Natural killer cell (primary cell): ENCODE data around the gene FBXL17. TPM values are rescaled to one million over a fixed set of nuclear protein-coding genes. Genes with fewer than 3 reads are reported as not detected.
A peak's percentile ranks its signal among the peaks of the same experiment; 100 is the strongest.

Experiments used
- ATAC-seq, 3 donors: fragments of 150-1000 bp in 2 of 3; fragments of 200-7000 bp in 1 of 3; cut with Tn5 transposase; 1 replicate in 1 of 3; 2 replicates in 2 of 3; pipeline ENCODE4 v1.10.0; 2021; ENCODE audit warnings: mild to moderate bottlenecking in 2 of 3, moderate library complexity in 2 of 3
- DNase-seq, 2 donors: peaks; one replicate each; pipeline versions ENCODE4 v3.0.0 to v3.0.0-alpha.2; 2013 to 2021; ENCODE audit warnings: mixed read lengths in 1 of 2
- H3K27ac ChIP-seq: one replicate; pipeline ENCODE4 v1.5.1; 2013; ENCODE audit warnings: mild to moderate bottlenecking, low read length
- H3K27me3 ChIP-seq: one replicate; pipeline ENCODE4 v1.6.1; 2013; ENCODE audit warnings: low read length; ENCODE audit not compliant: control insufficient read depth, insufficient read depth
- H3K36me3 ChIP-seq: one replicate; pipeline ENCODE4 v1.6.1; 2013; ENCODE audit warnings: low read length; ENCODE audit not compliant: control insufficient read depth, insufficient read depth
- H3K4me1 ChIP-seq: one replicate; pipeline ENCODE4 v1.6.1; 2013; ENCODE audit warnings: low read length; ENCODE audit not compliant: control insufficient read depth, insufficient read depth
- H3K4me3 ChIP-seq: one replicate; pipeline ENCODE4 v1.5.1; 2013; ENCODE audit warnings: low read length
- H3K9me3 ChIP-seq: one replicate; pipeline ENCODE4 v1.6.1; 2013; ENCODE audit warnings: low read length; ENCODE audit not compliant: control insufficient read depth, insufficient read depth
- H3K27ac Mint-ChIP-seq, 2 donors: one replicate each; pipeline ENCODE4 v1.8.0; 2022; ENCODE audit warnings: mild to moderate bottlenecking in 2 of 2, mixed read lengths in 2 of 2, moderate library complexity in 1 of 2
- H3K27me3 Mint-ChIP-seq, 2 donors: one replicate each; pipeline ENCODE4 v1.8.0; 2022; ENCODE audit warnings: low read depth in 2 of 2, mixed read lengths in 2 of 2
- H3K36me3 Mint-ChIP-seq: one replicate; pipeline ENCODE4 v1.8.0; 2022; ENCODE audit warnings: mixed read lengths
- H3K4me1 Mint-ChIP-seq, 2 donors: one replicate each; pipeline ENCODE4 v1.8.0; 2022; ENCODE audit warnings: mixed read lengths in 2 of 2
- H3K4me3 Mint-ChIP-seq: one replicate; pipeline ENCODE4 v1.8.0; 2022; ENCODE audit warnings: mild to moderate bottlenecking, moderate library complexity, mixed read lengths
- H3K9me3 Mint-ChIP-seq, 2 donors: one replicate each; pipeline ENCODE4 v1.8.0; 2022; ENCODE audit warnings: mixed read lengths in 2 of 2
- CTCF ChIP-seq: fragments of 200-600 bp; IDR thresholded peaks from one replicate; pipeline ENCODE4 v1.8.0; 2022; ENCODE audit warnings: antibody characterized with exemption
- WGBS: methylation state at CpG from one replicate; pipeline ENCODE4 v1.1.7; 2013; ENCODE audit warnings: missing lambda C conversion rate; ENCODE audit not compliant: insufficient coverage; 5-methylcytosine and 5-hydroxymethylcytosine counted together
- intact Hi-C: fragments of 100-400 bp; cut with micrococcal nuclease; formaldehyde crosslinking; loops from one replicate; pipeline ENCODE4 v1.14.2; 2022
- total RNA-seq, 4 donors: library from RNA; stranded (reverse); fragments of 120-200 nt in 1 of 4; gene quantifications; one replicate each; pipeline versions ENCODE4 v1.2.3 to v1.2.4, GENCODE V29; 2013 to 2022

FBXL17 gene
- total RNA-seq, 3 donors from 2014 or later (not counting 1 experiment from before 2014, with no cell fraction given) = 34.2 to 46.8 (median 34.9) TPM

GRCh38 chr5:108266242-108266641, 115.7 kb downstream of the FBXL17 start:
- 100% methylated on average over 1 of the region's 2 CpGs for WGBS
- Histone ChIP-seq H3K4me1 (no peaks in the 10 kb centered on the region), H3K4me3 (no peak overlapping the region), H3K36me3 (no peaks in the 10 kb centered on the region), H3K27ac (no peak overlapping the region), H3K9me3 (no peaks in the 10 kb centered on the region), H3K27me3 (no peaks in the 10 kb centered on the region)
- peaks cover 6 to 13% of the 10 kb centered on the region in 2 donors for H3K4me1 Mint-ChIP-seq
- H3K4me3 Mint-ChIP-seq = no peak overlapping the region
- no peak for TF ChIP-seq CTCF
- no peak for DNase-seq
- intact Hi-C loops = no loop called here
- no peak for ATAC-seq
- H3K27ac Mint-ChIP-seq = no peak overlapping the region
- no peaks in the 10 kb centered on the region for H3K36me3 Mint-ChIP-seq
- H3K27me3 Mint-ChIP-seq = no peaks in the 10 kb centered on the region
- no peaks in the 10 kb centered on the region for H3K9me3 Mint-ChIP-seq

- no peaks in the 10 kb centered on the region for H3K36me3 ChIP-seq
- Mint-ChIP-seq H3K36me3 (no peaks in the 10 kb centered on the region), H3K27ac (no peak overlapping the region), H3K27me3 (no peaks in the 10 kb centered on the region), H3K4me3 (no peak overlapping the region), H3K4me1 (peaks cover 11 to 15% of the 10 kb centered on the region in 2 donors), H3K9me3 (no peaks in the 10 kb centered on the region)
- H3K27me3 ChIP-seq = no peaks in the 10 kb centered on the region
- WGBS = no CpG with 5 or more reads among the region's 2 CpGs
- DNase-seq (no peak), ATAC-seq (no peak)
- intact Hi-C loops = no loop called here
- H3K4me1 ChIP-seq = no peaks in the 10 kb centered on the region
- H3K9me3 ChIP-seq = no peaks in the 10 kb centered on the region
- no peak overlapping the region for H3K4me3 ChIP-seq
- TF ChIP-seq CTCF = no peak
- H3K27ac ChIP-seq = no peak overlapping the region
Measured at GRCh38 chr5:108264533-108264932, 117.4 kb downstream of the FBXL17 start.

- no peak for TF ChIP-seq CTCF
- no peak overlapping the region for H3K27ac Mint-ChIP-seq
- no peaks in the 10 kb centered on the region for H3K27me3 ChIP-seq
- no peak overlapping the region for H3K4me3 Mint-ChIP-seq
- H3K36me3 Mint-ChIP-seq = no peaks in the 10 kb centered on the region
- H3K27ac ChIP-seq = no peak overlapping the region
- peaks cover 11 to 13% of the 10 kb centered on the region in 2 donors for H3K4me1 Mint-ChIP-seq
- DNase-seq = no peak
- no peaks in the 10 kb centered on the region for H3K4me1 ChIP-seq
- no peaks in the 10 kb centered on the region for H3K9me3 Mint-ChIP-seq
- no peaks in the 10 kb centered on the region for H3K9me3 ChIP-seq
- ATAC-seq = no peak
- H3K27me3 Mint-ChIP-seq = no peaks in the 10 kb centered on the region
- no peak overlapping the region for H3K4me3 ChIP-seq
- no peaks in the 10 kb centered on the region for H3K36me3 ChIP-seq
- intact Hi-C loops = no loop called here
Measured at GRCh38 chr5:108263338-108263737, 118.6 kb downstream of the FBXL17 start.

- intact Hi-C loops = loop anchor here (1.0 kb wide), 1 partner anchor 84 kb away; no protein-coding TSS in a partner anchor
- Mint-ChIP-seq H3K4me3 (no peak overlapping the region), H3K9me3 (no peaks in the 10 kb centered on the region), H3K4me1 (peaks cover 8 to 11% of the 10 kb centered on the region in 2 donors), H3K27ac (no peak overlapping the region), H3K36me3 (no peaks in the 10 kb centered on the region), H3K27me3 (no peaks in the 10 kb centered on the region)
- Histone ChIP-seq H3K36me3 (no peaks in the 10 kb centered on the region), H3K4me1 (no peaks in the 10 kb centered on the region), H3K4me3 (no peak overlapping the region), H3K9me3 (no peaks in the 10 kb centered on the region), H3K27me3 (no peaks in the 10 kb centered on the region), H3K27ac (no peak overlapping the region)
- no CpG with 5 or more reads among the region's 2 CpGs for WGBS
- peak; percentile 52 for TF ChIP-seq CTCF
- ATAC-seq (no peak), DNase-seq (no peak)
Measured at GRCh38 chr5:108260858-108261170, 121.1 kb downstream of the FBXL17 start.
